H9 (cell line): ENCODE data around the gene OSBPL2. TPM values are rescaled to one million over a fixed set of nuclear protein-coding genes. Genes with fewer than 3 reads are reported as not detected.

Source experiments
- DNase-seq: peaks from one replicate; pipeline ENCODE4 v3.0.0-alpha.2; 2017
- H2AFZ ChIP-seq: one replicate; pipeline ENCODE4 v1.6.1; 2013; ENCODE audit warnings: mild to moderate bottlenecking, low read length, control low read depth, moderate library complexity
- H2AK5ac ChIP-seq: 2 replicates; pipeline ENCODE4 v1.6.1; 2013; ENCODE audit warnings: low read length, control low read depth, mixed read lengths; ENCODE audit not compliant: insufficient read length
- H2BK120ac ChIP-seq: one replicate; pipeline ENCODE4 v1.6.1; 2013; ENCODE audit warnings: low read depth, mild to moderate bottlenecking, low read length, control low read depth, inconsistent platforms; ENCODE audit not compliant: poor library complexity, severe bottlenecking
- H2BK12ac ChIP-seq: 2 replicates; pipeline ENCODE4 v1.6.1; 2013; ENCODE audit warnings: low read length, control low read depth, mixed read lengths, low read depth; ENCODE audit not compliant: insufficient read length
- H2BK15ac ChIP-seq: 2 replicates; pipeline ENCODE4 v1.6.1; 2013; ENCODE audit warnings: low read depth, low read length, control low read depth
- H2BK20ac ChIP-seq: one replicate; pipeline ENCODE4 v1.6.1; 2013; ENCODE audit warnings: low read depth, mild to moderate bottlenecking, low read length, control low read depth, inconsistent platforms; ENCODE audit not compliant: poor library complexity, severe bottlenecking
- H2BK5ac ChIP-seq: 2 replicates; pipeline ENCODE4 v1.6.1; 2013; ENCODE audit warnings: low read length, control low read depth, mixed read lengths; ENCODE audit not compliant: insufficient read length
- H3K14ac ChIP-seq: 2 replicates; pipeline ENCODE4 v1.6.1; 2013; ENCODE audit warnings: low read length, control low read depth; ENCODE audit not compliant: insufficient read depth
- H3K18ac ChIP-seq: 2 replicates; pipeline ENCODE4 v1.6.1; 2013; ENCODE audit warnings: low read depth, mild to moderate bottlenecking, mixed read lengths, low read length, control low read depth; ENCODE audit not compliant: insufficient read length
- H3K23ac ChIP-seq: 2 replicates; pipeline ENCODE4 v1.6.1; 2013; ENCODE audit warnings: low read length, control low read depth, mixed read lengths, low read depth; ENCODE audit not compliant: insufficient read length
- H3K23me2 ChIP-seq: 2 replicates; pipeline ENCODE4 v1.6.1; 2013; ENCODE audit warnings: low read depth, mild to moderate bottlenecking, mixed read lengths, low read length, control low read depth; ENCODE audit not compliant: insufficient read length, poor library complexity, severe bottlenecking
- H3K27ac ChIP-seq: 2 replicates; pipeline ENCODE4 v1.5.1; 2013; ENCODE audit warnings: low read length, control low read depth, mixed read lengths, low read depth; ENCODE audit not compliant: insufficient read length
- H3K27me3 ChIP-seq: 2 replicates; pipeline ENCODE4 v1.6.1; 2013; ENCODE audit warnings: low read length, control low read depth, inconsistent platforms; ENCODE audit not compliant: insufficient read depth
- H3K4ac ChIP-seq: 2 replicates; pipeline ENCODE4 v1.6.1; 2013; ENCODE audit warnings: low read depth, mild to moderate bottlenecking, control low read depth, inconsistent platforms, low read length, moderate library complexity
- H3K4me1 ChIP-seq: 2 replicates; pipeline ENCODE4 v1.6.1; 2013; ENCODE audit warnings: low read length, control low read depth, inconsistent platforms; ENCODE audit not compliant: insufficient read depth
- H3K4me2 ChIP-seq: 2 replicates; pipeline ENCODE4 v1.6.1; 2013; ENCODE audit warnings: low read length, control low read depth, mixed read lengths; ENCODE audit not compliant: insufficient read length, insufficient read depth
- H3K56ac ChIP-seq: 2 replicates; pipeline ENCODE4 v1.6.1; 2013; ENCODE audit warnings: low read depth, mild to moderate bottlenecking, mixed read lengths, low read length, control low read depth; ENCODE audit not compliant: insufficient read length
- H3K79me1 ChIP-seq: 2 replicates; pipeline ENCODE4 v1.6.1; 2013; ENCODE audit warnings: low read depth, mild to moderate bottlenecking, moderate library complexity, low read length, control low read depth, inconsistent platforms; ENCODE audit not compliant: insufficient read depth, poor library complexity, severe bottlenecking
- H3K79me2 ChIP-seq: 2 replicates; pipeline ENCODE4 v1.6.1; 2013; ENCODE audit warnings: low read length, control low read depth, inconsistent platforms; ENCODE audit not compliant: insufficient read depth
- H3K9ac ChIP-seq: 2 replicates; pipeline ENCODE4 v1.6.1; 2013; ENCODE audit warnings: low read length, control low read depth, mixed read lengths; ENCODE audit not compliant: insufficient read length; ENCODE audit errors: extremely low read depth
- H3K9me3 ChIP-seq: one replicate; pipeline ENCODE4 v1.6.1; 2013; ENCODE audit warnings: low read depth, low read length, inconsistent platforms; ENCODE audit not compliant: control insufficient read depth
- H3T11ph ChIP-seq: one replicate; pipeline ENCODE4 v1.6.1; 2013; ENCODE audit warnings: mild to moderate bottlenecking, low read length, control low read depth, inconsistent platforms
- H4K20me1 ChIP-seq: one replicate; pipeline ENCODE4 v1.6.1; 2013; ENCODE audit not compliant: control insufficient read depth, insufficient read length, insufficient read depth
- H4K5ac ChIP-seq: 2 replicates; pipeline ENCODE4 v1.6.1; 2013; ENCODE audit warnings: low read depth, mild to moderate bottlenecking, mixed read lengths, low read length, control low read depth; ENCODE audit not compliant: insufficient read length
- H4K8ac ChIP-seq: replicated peaks from 2 replicates; pipeline ENCODE4 v1.6.1; 2013; ENCODE audit warnings: low read length, control low read depth, mixed read lengths, low read depth; ENCODE audit not compliant: insufficient read length
- H4K91ac ChIP-seq: 2 replicates; pipeline ENCODE4 v1.6.1; 2013; ENCODE audit warnings: low read depth, mild to moderate bottlenecking, moderate library complexity, mixed read lengths, low read length, control low read depth; ENCODE audit not compliant: insufficient read length
- H3K27ac Mint-ChIP-seq, 3 experiments: 2 replicates in 2 of 3; 3 replicates in 1 of 3; pipeline ENCODE4 v1.8.0; 2020 to 2021; ENCODE audit warnings: mixed read lengths in 3 of 3, mild to moderate bottlenecking in 1 of 3, moderate library complexity in 1 of 3
- H3K27me3 Mint-ChIP-seq: 2 replicates; pipeline ENCODE4 v1.8.0; 2021; ENCODE audit warnings: low read depth, mild to moderate bottlenecking, moderate library complexity, mixed read lengths
- H3K36me3 Mint-ChIP-seq, 3 experiments: 2 replicates in 2 of 3; 3 replicates in 1 of 3; pipeline ENCODE4 v1.8.0; 2020 to 2021; ENCODE audit warnings: low read depth in 3 of 3, mixed read lengths in 3 of 3; ENCODE audit not compliant: insufficient read depth in 1 of 3
- H3K4me1 Mint-ChIP-seq, 2 experiments: 2 replicates each; pipeline ENCODE4 v1.8.0; 2020; ENCODE audit warnings: mixed read lengths in 2 of 2
- H3K4me3 Mint-ChIP-seq, 2 experiments: 2 replicates in 1 of 2; 3 replicates in 1 of 2; pipeline ENCODE4 v1.8.0; 2020 to 2021; ENCODE audit warnings: mild to moderate bottlenecking in 2 of 2, mixed read lengths in 2 of 2, moderate library complexity in 1 of 2
- H3K9me3 Mint-ChIP-seq, 2 experiments: 2 replicates in 1 of 2; 3 replicates in 1 of 2; pipeline ENCODE4 v1.8.0; 2020; ENCODE audit warnings: mild to moderate bottlenecking in 2 of 2, mixed read lengths in 2 of 2, moderate library complexity in 1 of 2
- CTCF ChIP-seq: fragments of 200-600 bp; sonication (generic); conservative IDR thresholded peaks from 3 replicates; pipeline ENCODE4 v1.8.0; 2021; ENCODE audit warnings: antibody characterized with exemption, mild to moderate bottlenecking
- WGBS: extraction: QIAGEN DNeasy Blood & Tissue Kit; methylation state at CpG from one replicate; pipeline ENCODE4 v1.1.7; 2013; ENCODE audit warnings: missing lambda C conversion rate, low lambda C conversion rate, mixed read lengths; ENCODE audit not compliant: insufficient read length; ENCODE audit errors: extremely low coverage; 5-methylcytosine and 5-hydroxymethylcytosine counted together
- total RNA-seq: library from RNA; stranded (reverse); gene quantifications from 2 replicates; pipeline ENCODE4 v1.2.1, GENCODE V29; 2021

Gene OSBPL2
- total RNA-seq, 1 experiment from 2014 or later: 47.3 TPM

DNA sequence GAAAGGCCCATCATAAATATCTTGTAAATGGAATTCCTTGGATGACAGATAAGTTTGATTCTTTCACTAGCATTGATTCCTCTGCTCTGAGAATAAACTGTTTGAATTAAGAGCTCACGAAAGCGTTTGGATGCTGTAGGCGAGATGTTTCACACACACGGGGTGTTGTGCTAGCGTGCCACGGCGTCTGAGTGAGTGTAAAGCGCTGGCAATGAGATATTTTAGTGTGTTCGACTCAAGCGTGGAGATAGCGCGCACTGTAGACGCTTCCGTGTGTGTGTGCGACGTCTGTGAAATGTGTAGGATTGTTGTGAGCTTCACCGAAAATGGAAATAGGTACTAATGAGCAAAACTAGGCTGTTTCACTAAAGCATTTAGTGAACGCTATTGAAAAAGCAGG, 35.1 kb downstream of the OSBPL2 start:
- Histone ChIP-seq H2AK5ac (no peak overlapping the region), H4K8ac (no peak overlapping the region), H3K79me1 (no peaks in the 10 kb centered on the region), H3K4ac (no peak overlapping the region), H3K56ac (no peak overlapping the region), H2BK12ac (no peak overlapping the region), H4K20me1 (peaks cover 5% of the 10 kb centered on the region), H2BK120ac (no peak overlapping the region), H3K18ac (no peak overlapping the region), H3K79me2 (no peaks in the 10 kb centered on the region), H2BK5ac (no peak overlapping the region), H3K9ac (no peak overlapping the region), H3K4me2 (no peak overlapping the region), H2BK15ac (no peak overlapping the region), H4K5ac (no peak overlapping the region), H2BK20ac (no peak overlapping the region), H3K9me3 (no peaks in the 10 kb centered on the region), H2AFZ (no peak overlapping the region), H4K91ac (no peak overlapping the region), H3K4me1 (no peaks in the 10 kb centered on the region), H3K23me2 (no peaks in the 10 kb centered on the region), H3K27me3 (no peaks in the 10 kb centered on the region), H3K27ac (no peak overlapping the region), H3T11ph (no peak overlapping the region), H3K14ac (no peak overlapping the region), H3K23ac (no peak overlapping the region)
- DNase-seq: no peak
- H3K4me1 Mint-ChIP-seq: no peaks in the 10 kb centered on the region
- H3K36me3 Mint-ChIP-seq: peaks cover 11 to 53% (median 48%) of the 10 kb centered on the region in 3 experiments; a peak in 6 of 7 replicates
- no peaks in the 10 kb centered on the region; the same call in 1 of the 2 replicates for H3K27me3 Mint-ChIP-seq
- no peak overlapping the region for H3K4me3 Mint-ChIP-seq
- WGBS: no CpG with 5 or more reads among the region's 18 CpGs
- H3K9me3 Mint-ChIP-seq: no peaks in the 10 kb centered on the region
- TF ChIP-seq CTCF: no peak
- H3K27ac Mint-ChIP-seq: peak overlapping the region in 1 of 3 experiments; percentile 85; a peak in 2 of 7 replicates
